Mesendoderm (in vitro differentiated cells): ENCODE results near the gene FARP1.

Experiments used
- DNase-seq: peaks from one replicate; pipeline ENCODE4 v3.0.0; 2013
- H2AK5ac ChIP-seq: 2 replicates; pipeline ENCODE4 v1.6.1; 2013; ENCODE audit warnings: low read length, inconsistent platforms
- H2BK120ac ChIP-seq: 2 replicates; pipeline ENCODE4 v1.6.1; 2013; ENCODE audit warnings: low read depth, mild to moderate bottlenecking, low read length, moderate library complexity, mixed read lengths
- H2BK15ac ChIP-seq: replicated peaks from 2 replicates; pipeline ENCODE4 v1.6.1; 2013; ENCODE audit warnings: low read depth, mild to moderate bottlenecking, moderate library complexity
- H2BK5ac ChIP-seq: 2 replicates; pipeline ENCODE4 v1.6.1; 2013; ENCODE audit warnings: low read length, inconsistent platforms
- H3K18ac ChIP-seq: 2 replicates; pipeline ENCODE4 v1.6.1; 2013; ENCODE audit warnings: mild to moderate bottlenecking, low read length, mixed read lengths
- H3K23ac ChIP-seq: one replicate; pipeline ENCODE4 v1.6.1; 2013; ENCODE audit warnings: low read length
- H3K27ac ChIP-seq: 2 replicates; pipeline ENCODE4 v1.5.1; 2013; ENCODE audit warnings: low read depth, mild to moderate bottlenecking, inconsistent platforms, low read length, moderate library complexity
- H3K27me3 ChIP-seq: 2 replicates; pipeline ENCODE4 v1.6.1; 2013; ENCODE audit warnings: low read length, control low read depth, mild to moderate bottlenecking, inconsistent platforms; ENCODE audit not compliant: insufficient read depth, poor library complexity
- H3K36me3 ChIP-seq: 2 replicates; pipeline ENCODE4 v1.6.1; 2013; ENCODE audit warnings: low read length, inconsistent platforms; ENCODE audit not compliant: control insufficient read depth, insufficient read depth
- H3K4ac ChIP-seq: one replicate; pipeline ENCODE4 v1.6.1; 2013; ENCODE audit warnings: low read depth, mild to moderate bottlenecking, low read length, moderate library complexity
- H3K4me1 ChIP-seq: 2 replicates; pipeline ENCODE4 v1.6.1; 2013; ENCODE audit warnings: low read depth, low read length, inconsistent platforms; ENCODE audit not compliant: control insufficient read depth
- H3K4me2 ChIP-seq: 2 replicates; pipeline ENCODE4 v1.6.1; 2013; ENCODE audit warnings: low read length
- H3K4me3 ChIP-seq: 2 replicates; pipeline ENCODE4 v1.5.1; 2013; ENCODE audit warnings: mild to moderate bottlenecking, low read length
- H3K56ac ChIP-seq: one replicate; pipeline ENCODE4 v1.6.1; 2013; ENCODE audit warnings: low read length
- H3K79me1 ChIP-seq: 2 replicates; pipeline ENCODE4 v1.6.1; 2013; ENCODE audit warnings: low read length, inconsistent platforms
- H3K79me2 ChIP-seq: 2 replicates; pipeline ENCODE4 v1.6.1; 2013; ENCODE audit warnings: mild to moderate bottlenecking, low read length; ENCODE audit not compliant: control insufficient read depth, insufficient read depth
- H3K9ac ChIP-seq: 2 replicates; pipeline ENCODE4 v1.6.1; 2013; ENCODE audit warnings: low read length, inconsistent platforms
- H4K5ac ChIP-seq: one replicate; pipeline ENCODE4 v1.6.1; 2013; ENCODE audit warnings: low read length
- H4K8ac ChIP-seq: one replicate; pipeline ENCODE4 v1.6.1; 2013; ENCODE audit warnings: low read depth, mild to moderate bottlenecking, control low read depth, low read length, moderate library complexity
- WGBS: extraction: QIAGEN DNeasy Blood & Tissue Kit; methylation state at CpG from one replicate; pipeline ENCODE4 v1.1.7; 2013; ENCODE audit warnings: low lambda C conversion rate, missing lambda C conversion rate; ENCODE audit not compliant: insufficient coverage; ENCODE audit errors: extremely low coverage; 5-methylcytosine and 5-hydroxymethylcytosine counted together

Gene FARP1

DNA sequence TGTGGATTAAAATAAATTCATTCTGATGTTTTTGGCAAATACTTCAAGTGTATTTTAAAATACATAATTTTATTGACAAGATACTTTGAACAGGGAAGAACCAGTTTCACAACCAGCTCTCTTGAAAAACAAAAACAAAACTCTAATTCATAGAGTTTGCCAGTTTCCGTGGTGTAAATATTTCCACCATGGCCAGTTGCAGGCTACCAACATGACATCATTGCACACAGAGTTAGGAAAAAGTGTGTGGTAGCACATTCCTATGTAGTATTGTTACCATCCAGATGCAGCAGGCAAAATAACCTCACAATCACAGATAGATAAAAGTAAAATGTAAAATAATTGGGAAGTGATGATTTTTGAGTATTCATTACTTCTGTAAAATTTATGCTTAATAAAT is 41.9 kb downstream of the FARP1 start:
- H3K56ac ChIP-seq, result no peak overlapping the region

GRCh38 chr13:98187155-98187964 is 44.5 kb downstream of the FARP1 start:
- H3K36me3 ChIP-seq, result no peaks in the 10 kb centered on the region
- no peaks in the 10 kb centered on the region for H3K27me3 ChIP-seq
- H3K18ac ChIP-seq, result no peak overlapping the region
- H2AK5ac ChIP-seq, result no peak overlapping the region
- H4K5ac ChIP-seq, result no peak overlapping the region
- no peak overlapping the region for H3K4me2 ChIP-seq
- DNase-seq, result no peak
- no peak overlapping the region for H3K27ac ChIP-seq
- no peak overlapping the region for H3K4ac ChIP-seq
- WGBS, result no CpG with 5 or more reads among the region's 4 CpGs
- no peak overlapping the region for H2BK15ac ChIP-seq
- H3K79me1 ChIP-seq, result peaks cover 19% of the 10 kb centered on the region
- H3K79me2 ChIP-seq, result peaks cover 32% of the 10 kb centered on the region
- no peak overlapping the region for H3K9ac ChIP-seq
- no peak overlapping the region for H3K4me3 ChIP-seq
- H3K56ac ChIP-seq, result no peak overlapping the region
- H2BK5ac ChIP-seq, result no peak overlapping the region
- no peak overlapping the region for H2BK120ac ChIP-seq
- H3K4me1 ChIP-seq, result peaks cover 2% of the 10 kb centered on the region
- no peak overlapping the region for H3K23ac ChIP-seq
- H4K8ac ChIP-seq, result no peak overlapping the region

More for the DNA sequence above, 41.9 kb downstream of the FARP1 start:
- H4K8ac ChIP-seq, result no peak overlapping the region
- H3K4me1 ChIP-seq, result peaks cover 2% of the 10 kb centered on the region
- no peak overlapping the region for H3K4me2 ChIP-seq
- no peak overlapping the region for H3K27ac ChIP-seq
- no peak overlapping the region for H2BK5ac ChIP-seq
- no peak overlapping the region for H3K18ac ChIP-seq
- no peak overlapping the region for H3K4ac ChIP-seq
- H4K5ac ChIP-seq, result no peak overlapping the region
- no peak overlapping the region for H3K9ac ChIP-seq
- WGBS, result no CpG with 5 or more reads among the region's 1 CpG
- H3K79me2 ChIP-seq, result peaks cover 34% of the 10 kb centered on the region
- H3K36me3 ChIP-seq, result no peaks in the 10 kb centered on the region
- no peak overlapping the region for H3K4me3 ChIP-seq
- H2BK120ac ChIP-seq, result no peak overlapping the region
- no peaks in the 10 kb centered on the region for H3K27me3 ChIP-seq
- no peak overlapping the region for H3K23ac ChIP-seq
- no peak overlapping the region for H2AK5ac ChIP-seq
- DNase-seq, result no peak
- no peak overlapping the region for H2BK15ac ChIP-seq
- H3K79me1 ChIP-seq, result peaks cover 20% of the 10 kb centered on the region

DNA sequence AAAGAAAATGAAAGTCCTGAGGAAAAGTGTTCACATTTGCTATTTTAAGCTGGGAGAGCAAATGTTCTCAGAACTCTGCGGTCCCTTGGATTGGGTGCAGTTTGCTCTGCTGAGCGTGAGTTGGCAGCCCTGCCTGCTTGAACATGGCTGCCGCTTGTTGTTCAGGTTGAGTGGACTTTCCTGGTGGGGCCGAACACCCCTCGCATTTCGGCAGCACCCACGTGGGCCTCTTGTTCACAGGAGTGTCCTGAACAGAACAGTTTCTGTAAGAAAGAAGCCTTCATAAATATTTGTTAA is 45.0 kb downstream of the FARP1 start:
- H3K27ac ChIP-seq, result no peak overlapping the region

GRCh38 chr13:98188544-98189166 is 45.8 kb downstream of the FARP1 start:
- H3K23ac ChIP-seq, result no peak overlapping the region
- no peak overlapping the region for H4K5ac ChIP-seq
- no peak overlapping the region for H3K4me3 ChIP-seq
- H4K8ac ChIP-seq, result no peak overlapping the region
- no peaks in the 10 kb centered on the region for H3K36me3 ChIP-seq
- H2BK15ac ChIP-seq, result no peak overlapping the region
- WGBS, result no CpG with 5 or more reads among the region's 14 CpGs
- H3K27me3 ChIP-seq, result no peaks in the 10 kb centered on the region
- H3K18ac ChIP-seq, result no peak overlapping the region
- peaks cover 17% of the 10 kb centered on the region for H3K79me1 ChIP-seq
- H3K79me2 ChIP-seq, result peaks cover 28% of the 10 kb centered on the region
- no peak overlapping the region for H3K4me2 ChIP-seq
- H3K27ac ChIP-seq, result no peak overlapping the region
- H3K56ac ChIP-seq, result no peak overlapping the region
- no peak overlapping the region for H3K4ac ChIP-seq
- no peak overlapping the region for H2AK5ac ChIP-seq
- peaks cover 2% of the 10 kb centered on the region for H3K4me1 ChIP-seq
- no peak overlapping the region for H2BK120ac ChIP-seq
- no peak overlapping the region for H3K9ac ChIP-seq
- H2BK5ac ChIP-seq, result no peak overlapping the region
- peak; percentile 64 for DNase-seq

More for the DNA sequence above, 45.0 kb downstream of the FARP1 start:
- DNase-seq, result no peak
- Histone ChIP-seq H3K79me1 (peaks cover 19% of the 10 kb centered on the region), H3K23ac (no peak overlapping the region), H3K4me3 (no peak overlapping the region), H3K36me3 (no peaks in the 10 kb centered on the region), H2BK15ac (no peak overlapping the region), H2AK5ac (no peak overlapping the region), H3K9ac (no peak overlapping the region), H3K27me3 (no peaks in the 10 kb centered on the region), H4K8ac (no peak overlapping the region), H3K4me2 (no peak overlapping the region), H3K4me1 (peaks cover 2% of the 10 kb centered on the region), H2BK5ac (no peak overlapping the region), H3K79me2 (peaks cover 30% of the 10 kb centered on the region), H3K56ac (no peak overlapping the region), H3K4ac (no peak overlapping the region), H3K18ac (no peak overlapping the region), H4K5ac (no peak overlapping the region), H2BK120ac (no peak overlapping the region)
- WGBS, result no CpG with 5 or more reads among the region's 7 CpGs

DNA sequence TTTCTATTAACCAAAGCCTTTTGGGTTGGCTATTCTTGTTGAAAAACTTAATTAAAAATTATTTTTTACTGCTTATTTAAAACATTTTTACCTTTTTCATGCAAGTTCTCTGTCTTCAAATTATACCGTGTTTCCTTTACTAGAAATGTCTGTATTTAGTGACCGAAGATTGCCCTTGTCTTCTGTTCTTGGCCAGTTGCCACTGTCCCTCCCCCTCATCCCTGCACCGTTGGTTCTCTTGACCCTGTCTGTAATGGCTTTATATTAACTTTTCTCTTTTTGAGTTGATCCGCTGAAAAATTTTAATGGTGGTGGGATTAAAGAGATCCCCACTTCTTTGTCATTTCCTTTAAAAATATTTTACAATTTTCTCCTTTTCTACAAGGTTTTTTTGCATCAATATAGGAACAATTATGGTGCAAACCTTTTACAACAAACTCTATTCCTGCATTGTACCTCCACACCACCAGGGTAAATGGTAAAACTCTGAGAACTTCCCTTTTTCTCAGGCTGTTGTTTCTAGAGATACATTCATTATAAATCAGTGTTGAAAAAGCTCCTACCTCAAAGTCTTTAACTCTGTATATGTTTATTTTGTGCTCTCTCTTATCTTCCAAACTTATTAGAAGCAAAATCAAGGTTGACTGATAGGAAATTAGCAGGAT is 47.1 kb downstream of the FARP1 start:
- Histone ChIP-seq H3K4ac (no peak overlapping the region), H3K4me3 (no peak overlapping the region), H4K5ac (no peak overlapping the region), H3K79me1 (peaks cover 15% of the 10 kb centered on the region), H3K27me3 (no peaks in the 10 kb centered on the region), H3K18ac (no peak overlapping the region), H3K4me1 (peaks cover 2% of the 10 kb centered on the region), H4K8ac (no peak overlapping the region), H3K56ac (no peak overlapping the region), H3K79me2 (peaks cover 25% of the 10 kb centered on the region), H2BK5ac (no peak overlapping the region), H3K23ac (no peak overlapping the region), H3K9ac (no peak overlapping the region), H2BK15ac (no peak overlapping the region), H2BK120ac (no peak overlapping the region), H2AK5ac (no peak overlapping the region), H3K27ac (no peak overlapping the region), H3K36me3 (no peaks in the 10 kb centered on the region), H3K4me2 (no peak overlapping the region)
- no peak for DNase-seq
- WGBS, result no CpG with 5 or more reads among the region's 4 CpGs
